Activated CD8-positive, alpha-beta memory T cell treated with anti-CD3 and anti-CD28 coated beads for 36 hours (primary cell): ENCODE results near the gene TBRG4. TPM values are rescaled to one million over a fixed set of nuclear protein-coding genes. Genes with fewer than 3 reads are reported as not detected.

Experiments
- CTCF ChIA-PET: fragments of 350-600 bp; sonication (Branson Sonifier 250); formaldehyde crosslinking; loops from one replicate; lab custom pipeline; 2021; ENCODE audit warnings: antibody characterized with exemption; lab: Charles Lee
- POLR2A ChIA-PET: fragments of 350-600 bp; sonication (Branson Sonifier 250); formaldehyde crosslinking; loops from one replicate; lab custom pipeline; 2021; ENCODE audit warnings: antibody characterized with exemption; lab: Charles Lee
- total RNA-seq, 2 experiments: library from RNA; stranded (reverse); gene quantifications; one replicate each; pipeline ENCODE4 v1.2.3, GENCODE V29; 2021

TBRG4 gene
- total RNA-seq, 2 experiments from 2014 or later: 213 to 221 TPM

DNA sequence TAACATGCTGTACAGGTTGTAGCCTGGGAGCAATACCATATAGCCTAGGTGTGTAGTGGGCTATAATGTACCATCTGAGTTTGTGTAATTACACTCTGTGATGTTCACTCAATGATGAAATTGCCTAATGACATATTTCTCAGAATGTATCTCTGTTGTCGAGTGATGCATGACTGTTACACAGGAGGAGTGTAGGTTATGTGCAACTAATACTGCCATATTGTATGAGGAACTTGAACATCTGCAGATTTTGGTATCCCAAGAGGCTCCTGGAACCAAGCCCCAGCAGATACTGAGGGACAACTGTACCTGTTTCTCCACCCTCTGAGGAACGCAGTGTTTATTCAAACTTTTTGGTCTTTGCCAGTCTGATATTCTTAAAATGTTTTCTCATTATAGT, 61.3 kb downstream of the TBRG4 start:
- ChIA-PET POLR2A (no interaction called here), CTCF (no interaction called here)

Other genes starting within 250 kb of the TBRG4 start
- 10 to 100 TPM; 39.3 to 39.8 TPM for gene PURB, start 226.2 kb downstream of the TBRG4 start, total RNA-seq
- 100 to 1,000 TPM; 316 TPM for gene MYO1G, start 132.7 kb downstream of the TBRG4 start, total RNA-seq
- 10 to 100 TPM; 54.2 to 56.3 TPM for gene CCM2, start 111.5 kb downstream of the TBRG4 start, total RNA-seq
- under 1 TPM; 0.40 to 0.92 TPM for gene NACAD, start 22.7 kb downstream of the TBRG4 start, total RNA-seq
- gene RAMP3, start 46.1 kb upstream of the TBRG4 start, total RNA-seq: not detected